Transverse colon (tissue), 4 donors: ENCODE data around the gene RNU5D-1. TPM values are rescaled to one million over a fixed set of nuclear protein-coding genes. Genes with fewer than 3 reads are reported as not detected.
A peak's percentile ranks its signal among the peaks of the same experiment; 100 is the strongest.
"Not testable (repeated sequence)": the region's sequence is repeated elsewhere in the genome, so short reads cannot be mapped to it uniquely, and the experiment has no call there.

ENCODE experiments used
- DNase-seq: peaks from one replicate; pipeline ENCODE4 v3.0.0-alpha.2; 2019
- H3K27ac ChIP-seq, 4 donors: fragments of 200-600 bp; sonication (generic); 2 replicates each; pipeline ENCODE4 v1.5.1; 2016 to 2018; ENCODE audit warnings: inconsistent platforms in 4 of 4
- H3K27me3 ChIP-seq: fragments of 200-600 bp; sonication (generic); 2 replicates; pipeline ENCODE4 v1.5.1; 2017; ENCODE audit warnings: inconsistent platforms
- H3K36me3 ChIP-seq, 4 donors: fragments of 200-600 bp; sonication (generic); 2 replicates each; pipeline ENCODE4 v1.5.1; 2017 to 2019; ENCODE audit warnings: inconsistent platforms in 4 of 4
- H3K4me1 ChIP-seq, 4 donors: fragments of 200-600 bp; sonication (generic); 2 replicates each; pipeline ENCODE4 v1.5.1; 2017 to 2020; ENCODE audit warnings: inconsistent platforms in 4 of 4
- H3K4me3 ChIP-seq, 4 donors: fragments of 200-600 bp; sonication (generic); 1 replicate in 1 of 4; 2 replicates in 3 of 4; pipeline versions ENCODE4 v1.5.1 to v1.6.1; 2017 to 2019; ENCODE audit warnings: inconsistent platforms in 4 of 4
- H3K9me3 ChIP-seq, 2 donors: fragments of 200-600 bp; sonication (generic); 2 replicates each; pipeline ENCODE4 v1.5.1; 2017 to 2019; ENCODE audit warnings: inconsistent platforms in 2 of 2
- CTCF ChIP-seq, 5 experiments: fragments of 200-600 bp in 3 of 5; fragments of 450-650 bp in 2 of 5; sonication (generic) in 3 of 5; IDR thresholded peaks; 1 replicate in 2 of 5; 2 replicates in 3 of 5; pipeline ENCODE4 v1.5.1; 2016 to 2017; ENCODE audit warnings: antibody characterized with exemption in 5 of 5, inconsistent platforms in 3 of 5, mild to moderate bottlenecking in 2 of 5, moderate library complexity in 1 of 5
- EP300 ChIP-seq: sonication (generic); formaldehyde crosslinking; IDR thresholded peaks from one replicate; pipeline ENCODE4 v1.6.1; 2017; ENCODE audit warnings: antibody characterized with exemption, low read depth
- POLR2A ChIP-seq: fragments of 450-650 bp; IDR thresholded peaks from one replicate; pipeline ENCODE4 v1.6.1; 2016; ENCODE audit warnings: antibody characterized with exemption, mild to moderate bottlenecking, moderate library complexity
- POLR2AphosphoS5 ChIP-seq, 3 donors: sonication (generic); formaldehyde crosslinking; IDR thresholded peaks; one replicate each; pipeline ENCODE4 v1.6.1; 2016; ENCODE audit warnings: antibody characterized with exemption in 3 of 3
- WGBS, 2 donors: methylation state at CpG; one replicate each; pipeline ENCODE4 v1.1.5; 2018; ENCODE audit warnings: low coverage in 1 of 2; 5-methylcytosine and 5-hydroxymethylcytosine counted together
- in situ Hi-C, 4 donors: fragments of 200-750 bp; cut with MboI; loops; one replicate each; pipeline versions ENCODE4 v1.15.0 to v1.15.1; 2017; ENCODE audit warnings: low sequenced_read_pairs in 3 of 4, low pct_ligation_motif_present in 1 of 4, low pct_unique_long_range_greater_than_20kb in 1 of 4
- intact Hi-C: fragments of 100-400 bp; cut with DNase I; formaldehyde crosslinking; loops from one replicate; pipeline ENCODE4 v1.15.1; 2023; ENCODE audit warnings: low total_unique reads
- total RNA-seq, 4 donors: library from RNA; depleted of rRNA; stranded (reverse); fragments of >200 nt; gene quantifications; one replicate each; pipeline ENCODE4 v1.1.0, GENCODE V29; 2016

Gene RNU5D-1
- total RNA-seq, 4 donors from 2014 or later: not detected

GRCh38 chr1:44740179-44740617 is 9.2 kb upstream of the RNU5D-1 start:
- no peak for DNase-seq
- in situ Hi-C loops (no loop called here), intact Hi-C loops (no loop called here)
- H3K4me3 ChIP-seq: peak overlapping the region in 3 of 4 donors; percentile 44 to 62 (median 47)
- no peaks in the 10 kb centered on the region for H3K9me3 ChIP-seq
- 0 to 3% methylated on average over 2 to 14 of the region's 14 CpGs for WGBS, 2 donors
- no peak for TF ChIP-seq POLR2AphosphoS5 (IDR thresholded peaks at IDR 0.05)
- H3K27me3 ChIP-seq: no peaks in the 10 kb centered on the region
- H3K27ac ChIP-seq: peak overlapping the region; percentile 86 to 91 (median 91)
- no peaks in the 10 kb centered on the region for H3K36me3 ChIP-seq
- H3K4me1 ChIP-seq: peaks cover 6 to 10% (median 8%) of the 10 kb centered on the region in 4 donors

GRCh38 chr1:44739307-44740178 is 8.6 kb upstream of the RNU5D-1 start, which contains the start of gene KIF2C:
Gene KIF2C, plus strand, starts transcription at chr1:44739837. Its CDS starts 96 bp downstream, at chr1:44739933.
- Histone ChIP-seq H3K36me3 (no peaks in the 10 kb centered on the region), H3K4me1 (peaks cover 6 to 10% (median 8%) of the 10 kb centered on the region in 4 donors), H3K27ac (peak within 1 kb of the TSS; percentile 86 to 91 (median 91)), H3K27me3 (no peaks in the 10 kb centered on the region), H3K9me3 (no peaks in the 10 kb centered on the region), H3K4me3 (peak within 1 kb of the TSS; percentile 44 to 62 (median 50))
- TF ChIP-seq EP300: no peak
- peak; percentile 69 for TF ChIP-seq POLR2A
- peak in 2 of 5 experiments; percentile 4 to 7 for TF ChIP-seq CTCF (IDR thresholded peaks at IDR 0.05)
- TF ChIP-seq POLR2AphosphoS5 (IDR thresholded peaks at IDR 0.05): peak; percentile 85 to 90 (median 87)
- in situ Hi-C loops: no loop called here
- peak; percentile 98 for DNase-seq
- intact Hi-C loops: loop anchor here (2.0 kb wide), 1 partner anchor 67 kb away; the partner anchor contains the start of gene DYNLT4
- 0 to 1% methylated on average over 16 to 57 of the region's 57 CpGs for WGBS, 2 donors

GRCh38 chr1:44738953-44739306 is 8.0 kb upstream of the RNU5D-1 start:
- H3K36me3 ChIP-seq, H3K27me3 ChIP-seq, in situ Hi-C loops, H3K9me3 ChIP-seq, DNase-seq: not testable (repeated sequence)
- Histone ChIP-seq H3K27ac (peak overlapping the region; percentile 86 to 91 (median 91)), H3K4me1 (peaks cover 6 to 10% (median 8%) of the 10 kb centered on the region in 4 donors), H3K4me3 (peak overlapping the region in 3 of 4 donors; percentile 44 to 62 (median 47))
- intact Hi-C loops: loop anchor here (2.0 kb wide), 1 partner anchor 68 kb away; the partner anchor contains the start of gene DYNLT4
- TF ChIP-seq CTCF (IDR thresholded peaks at IDR 0.05): peak in 1 of 5 experiments; percentile 5
- 68% methylated on average over 1 of the region's 1 CpG; no CpG with 5 or more reads in 1 of the 2 donors for WGBS, 2 donors

GRCh38 chr1:44735992-44736391 is 5.0 kb upstream of the RNU5D-1 start:
- Histone ChIP-seq H3K27ac (no peak overlapping the region), H3K4me1 (peaks cover 6 to 22% (median 8%) of the 10 kb centered on the region in 4 donors), H3K27me3 (no peaks in the 10 kb centered on the region), H3K9me3 (no peaks in the 10 kb centered on the region), H3K4me3 (no peak overlapping the region), H3K36me3 (no peaks in the 10 kb centered on the region)
- DNase-seq: no peak
- WGBS, 2 donors: 95% methylated on average over 1 of the region's 1 CpG; no CpG with 5 or more reads in 1 of the 2 donors
- in situ Hi-C loops: no loop called here
- TF ChIP-seq EP300 (no peak), POLR2AphosphoS5 (IDR thresholded peaks at IDR 0.05) (no peak), CTCF (IDR thresholded peaks at IDR 0.05) (no peak), POLR2A (no peak)
- intact Hi-C loops: no loop called here
